HepG2 (cell line): Measurements from ENCODE around the gene ARMH3. TPM values are rescaled to one million over a fixed set of nuclear protein-coding genes. Genes with fewer than 3 reads are reported as not detected.
A peak's percentile ranks its signal among the peaks of the same experiment; 100 is the strongest.

Source experiments
- MAX ChIP-seq: IDR thresholded peaks from 2 replicates; pipeline ENCODE4 v1.6.1; 2012; ENCODE audit warnings: inconsistent platforms
- MYPOP ChIP-seq: sonication (generic); formaldehyde crosslinking; IDR thresholded peaks from 2 replicates; pipeline ENCODE4 v1.8.1; 2023; ENCODE audit warnings: mild to moderate bottlenecking, moderate library complexity, missing genetic modification reagents
- NFATC3 ChIP-seq: sonication (generic); formaldehyde crosslinking; IDR thresholded peaks from 2 replicates; pipeline ENCODE4 v1.5.1; 2020; ENCODE audit warnings: mild to moderate bottlenecking, missing genetic modification reagents
- NFIB ChIP-seq: sonication (generic); formaldehyde crosslinking; IDR thresholded peaks from 2 replicates; pipeline ENCODE4 v1.9.0; 2021; ENCODE audit warnings: missing genetic modification reagents, mild to moderate bottlenecking, borderline replicate concordance
- SIN3A ChIP-seq: IDR thresholded peaks from 2 replicates; pipeline ENCODE4 v1.6.1; 2011; ENCODE audit warnings: low read depth, mild to moderate bottlenecking, control low read depth, low read length, borderline replicate concordance
- SRSF9 ChIP-seq: fragments of 200-400 bp; formaldehyde crosslinking; IDR thresholded peaks from 2 replicates; pipeline ENCODE4 v1.6.1; 2018; ENCODE audit warnings: borderline replicate concordance, mild to moderate bottlenecking, low read depth, low read length; ENCODE audit not compliant: insufficient read depth, poor library complexity, severe bottlenecking
- TSC22D2 ChIP-seq: sonication (generic); formaldehyde crosslinking; IDR thresholded peaks from 2 replicates; pipeline ENCODE4 v1.5.1; 2020; ENCODE audit warnings: missing genetic modification reagents, mild to moderate bottlenecking, borderline replicate concordance
- ZBTB3 ChIP-seq: sonication (generic); formaldehyde crosslinking; IDR thresholded peaks from 2 replicates; pipeline ENCODE4 v1.4.0; 2020; ENCODE audit warnings: low read depth, mild to moderate bottlenecking, moderate library complexity, missing genetic modification reagents, borderline replicate concordance
- ZBTB46 ChIP-seq: sonication (generic); formaldehyde crosslinking; IDR thresholded peaks from 2 replicates; pipeline ENCODE4 v1.4.0; 2020; ENCODE audit warnings: mild to moderate bottlenecking, missing genetic modification reagents, borderline replicate concordance
- ZFP82 ChIP-seq: sonication (generic); formaldehyde crosslinking; IDR thresholded peaks from 2 replicates; pipeline ENCODE4 v1.5.1; 2020; ENCODE audit warnings: mild to moderate bottlenecking, missing genetic modification reagents, borderline replicate concordance
- ZHX1 ChIP-seq: sonication (generic); formaldehyde crosslinking; IDR thresholded peaks from 2 replicates; pipeline ENCODE4 v1.8.1; 2022; ENCODE audit warnings: low read depth, mild to moderate bottlenecking, missing genetic modification reagents
- ZHX2 ChIP-seq, 2 experiments: sonication (generic) in 1 of 2; formaldehyde crosslinking in 1 of 2; IDR thresholded peaks; 2 replicates each; pipeline versions ENCODE4 v1.6.1 to v1.9.0; 2014 to 2022; ENCODE audit warnings: antibody characterized with exemption in 1 of 2, borderline replicate concordance in 1 of 2, inconsistent platforms in 1 of 2, low read depth in 1 of 2, missing genetic modification reagents in 1 of 2
- ZKSCAN8 ChIP-seq: IDR thresholded peaks from 2 replicates; pipeline ENCODE4 v1.6.1; 2016; ENCODE audit warnings: borderline replicate concordance, missing genetic modification reagents, missing compliant biosample characterization
- ZNF317 ChIP-seq: sonication (generic); formaldehyde crosslinking; IDR thresholded peaks from 2 replicates; pipeline ENCODE4 v1.5.0; 2020; ENCODE audit warnings: mild to moderate bottlenecking, missing genetic modification reagents
- ZNF501 ChIP-seq: sonication (generic); formaldehyde crosslinking; IDR thresholded peaks from 2 replicates; pipeline ENCODE4 v1.5.1; 2020; ENCODE audit warnings: mild to moderate bottlenecking, moderate library complexity, missing genetic modification reagents
- polyA plus RNA-seq, 8 experiments: library from polyadenylated mRNA; depleted of rRNA in 3 of 8; stranded (reverse) in 7 of 8; unstranded in 1 of 8; fragments of >200 nt; fragmentation: Illumina TruSeq in 4 of 8; extraction: Trizol in 4 of 8; gene quantifications; 2 replicates each; pipeline versions ENCODE4 v1.2.1 to v1.2.3, GENCODE V29; 2011 to 2016; ENCODE audit warnings: low read depth in 4 of 8, missing spikeins in 1 of 8, mixed read lengths in 1 of 8; ENCODE audit not compliant: insufficient read depth in 1 of 8
- total RNA-seq, 5 experiments: library from RNA; depleted of rRNA; stranded (reverse); fragments of >200 nt; fragmentation: Illumina TruSeq; extraction: Trizol; gene quantifications; 2 replicates each; pipeline ENCODE4 v1.2.3, GENCODE V29; 2016; ENCODE audit warnings: low read depth in 1 of 5

The ARMH3 gene
- total and polyA plus RNA-seq, 2 of the 13 experiments (the other 11 are each of a cell fraction or from before 2014, with no cell fraction given), result 8.4 to 16.9 TPM

GRCh38 chr10:101818872-101819633 lies 236.9 kb downstream of the ARMH3 start (continued):
- TF ChIP-seq ZHX1 (no peak), ZNF501 (CRISPR knock-in tag) (0 out of 2 replicates have a peak, but pooled peaks have one; percentile 18), ZFP82 (CRISPR knock-in tag) (no peak), ZNF317 (peak; percentile 41; the same call in 1 of the 2 replicates), NFIB (no peak), ZBTB3 (CRISPR knock-in tag) (no peak), ZKSCAN8 (0 out of 2 replicates have a peak, but pooled peaks have one; percentile 18), SIN3A (peak; percentile 35; the same call in 1 of the 2 replicates), MAX (peak; percentile 70), SRSF9 (no peak), ZHX2 (IDR thresholded peaks at IDR 0.05; ENCODE audit: low read depth) (no peak), ZHX2 (CRISPR knock-in tag; IDR thresholded peaks at IDR 0.05; ENCODE audit: borderline replicate concordance) (no peak), MYPOP (CRISPR knock-in tag) (peak; percentile 82), NFATC3 (CRISPR knock-in tag) (peak; percentile 53; the same call in 1 of the 2 replicates), TSC22D2 (CRISPR knock-in tag) (peak; percentile 38; the same call in 1 of the 2 replicates), ZBTB46 (CRISPR knock-in tag) (no peak)
